ENCODE results near the gene PRIMA1.

The PRIMA1 gene

GRCh38 chr14:93797071-93797470 is 8.8 kb upstream of the PRIMA1 start:
- in situ Hi-C loops (cut with MboI; ENCODE audit: low sequenced_read_pairs), result no loop called here

- in situ Hi-C loops (cut with MboI; ENCODE audit: low sequenced_read_pairs), result no loop called here
Measured at GRCh38 chr14:93794756-93795155, 6.5 kb upstream of the PRIMA1 start.

- in situ Hi-C loops (cut with MboI; ENCODE audit: low sequenced_read_pairs), result no loop called here
Measured at GRCh38 chr14:93793555-93794324, 5.5 kb upstream of the PRIMA1 start.

GRCh38 chr14:93792391-93792790 is 4.1 kb upstream of the PRIMA1 start:
- in situ Hi-C loops (cut with MboI; ENCODE audit: low sequenced_read_pairs), result no loop called here

- in situ Hi-C loops (cut with MboI; ENCODE audit: low sequenced_read_pairs), result no loop called here
Measured at GRCh38 chr14:93790966-93791365, 2.7 kb upstream of the PRIMA1 start.

GRCh38 chr14:93789228-93790130 is 1.2 kb upstream of the PRIMA1 start:
- in situ Hi-C loops (cut with MboI; ENCODE audit: low sequenced_read_pairs), result no loop called here

- in situ Hi-C loops (cut with MboI; ENCODE audit: low sequenced_read_pairs), result no loop called here
Measured at GRCh38 chr14:93788543-93789227, 400 bp upstream of the PRIMA1 start.

GRCh38 chr14:93787465-93788292 is 606 bp downstream of the PRIMA1 start:
- in situ Hi-C loops (cut with MboI; ENCODE audit: low sequenced_read_pairs), result no loop called here

- in situ Hi-C loops (cut with MboI; ENCODE audit: low sequenced_read_pairs), result no loop called here
Measured at GRCh38 chr14:93785423-93785822, 2.9 kb downstream of the PRIMA1 start.

GRCh38 chr14:93784878-93785277 is 3.4 kb downstream of the PRIMA1 start:
- in situ Hi-C loops (cut with MboI; ENCODE audit: low sequenced_read_pairs), result no loop called here

- in situ Hi-C loops (cut with MboI; ENCODE audit: low sequenced_read_pairs), result no loop called here
Measured at GRCh38 chr14:93780813-93781400, 7.4 kb downstream of the PRIMA1 start.

GRCh38 chr14:93778856-93779629 is 9.2 kb downstream of the PRIMA1 start:
- in situ Hi-C loops (cut with MboI; ENCODE audit: low sequenced_read_pairs), result no loop called here

GRCh38 chr14:93778453-93778852 is 9.8 kb downstream of the PRIMA1 start:
- in situ Hi-C loops (cut with MboI; ENCODE audit: low sequenced_read_pairs), result no loop called here

- in situ Hi-C loops (cut with MboI; ENCODE audit: low sequenced_read_pairs), result no loop called here
Measured at GRCh38 chr14:93775744-93776143, 12.5 kb downstream of the PRIMA1 start.

GRCh38 chr14:93775158-93775557 is 13.1 kb downstream of the PRIMA1 start:
- in situ Hi-C loops (cut with MboI; ENCODE audit: low sequenced_read_pairs), result no loop called here

- in situ Hi-C loops (cut with MboI; ENCODE audit: low sequenced_read_pairs), result no loop called here
Measured at GRCh38 chr14:93772263-93772662, 16.0 kb downstream of the PRIMA1 start.

- in situ Hi-C loops (cut with MboI; ENCODE audit: low sequenced_read_pairs), result no loop called here
Measured at GRCh38 chr14:93765970-93766369, 22.3 kb downstream of the PRIMA1 start.

GRCh38 chr14:93765155-93765554 is 23.1 kb downstream of the PRIMA1 start:
- in situ Hi-C loops (cut with MboI; ENCODE audit: low sequenced_read_pairs), result no loop called here

GRCh38 chr14:93764211-93764659 is 24.1 kb downstream of the PRIMA1 start:
- in situ Hi-C loops (cut with MboI; ENCODE audit: low sequenced_read_pairs), result no loop called here

All from HL-60/S4 treated with phorbol 12-myristate 13-acetate at 8.2 ng/mL for 4 days and 3 days (cell line).